NK-92 (cell line): ENCODE measurements around the gene FSD2.

Experiments used
- DNase-seq: peaks from one replicate; lab custom pipeline; 2025; ENCODE audit not compliant: unreplicated experiment; lab: John Stamatoyannopoulos, UW

Gene FSD2

GRCh38 chr15:82805994-82806406 is at the start of gene FSD2:
TSS of gene FSD2 (minus strand) at chr15:82806069. CDS start at chr15:82787390, 18,679 bp downstream.
- DNase-seq = no peak

- no peak for DNase-seq
Measured at GRCh38 chr15:82854554-82854953, 48.7 kb upstream of the FSD2 start.

GRCh38 chr15:82852941-82853561 is 47.2 kb upstream of the FSD2 start:
- DNase-seq = no peak

- DNase-seq = no peak
Measured at GRCh38 chr15:82851981-82852511, 46.2 kb upstream of the FSD2 start.

- DNase-seq = no peak
Measured at GRCh38 chr15:82851306-82851850, 45.5 kb upstream of the FSD2 start.

- DNase-seq = no peak
Measured at GRCh38 chr15:82850731-82851130, 44.9 kb upstream of the FSD2 start.

- DNase-seq = no peak
Measured at GRCh38 chr15:82849556-82850512, 44.0 kb upstream of the FSD2 start.

GRCh38 chr15:82848241-82848993 is 42.5 kb upstream of the FSD2 start:
- DNase-seq = no peak

GRCh38 chr15:82847703-82848102 is 41.8 kb upstream of the FSD2 start:
- DNase-seq = no peak

GRCh38 chr15:82846621-82847020 is 40.8 kb upstream of the FSD2 start:
- no peak for DNase-seq

GRCh38 chr15:82845686-82846085 is 39.8 kb upstream of the FSD2 start:
- DNase-seq = no peak

GRCh38 chr15:82843566-82843965 is 37.7 kb upstream of the FSD2 start:
- no peak for DNase-seq

GRCh38 chr15:82840166-82840565 is 34.3 kb upstream of the FSD2 start:
- DNase-seq = no peak

GRCh38 chr15:82839136-82839535 is 33.3 kb upstream of the FSD2 start:
- no peak for DNase-seq

GRCh38 chr15:82838096-82838735 is 32.3 kb upstream of the FSD2 start:
- DNase-seq = no peak

GRCh38 chr15:82835391-82835917 is 29.6 kb upstream of the FSD2 start:
- DNase-seq = no peak

GRCh38 chr15:82833362-82833682 is 27.5 kb upstream of the FSD2 start:
- no peak for DNase-seq

- DNase-seq = no peak
Measured at GRCh38 chr15:82832601-82833361, 26.9 kb upstream of the FSD2 start.

GRCh38 chr15:82831894-82832600 is 26.2 kb upstream of the FSD2 start:
- DNase-seq = no peak
